Stimulated activated CD8-positive, alpha-beta memory T cell treated with anti-CD3 and anti-CD28 coated beads, Interleukin-4, amount 100 ng/mL, for 48 hours (primary cell): ENCODE measurements around the gene SCNN1G.
"Not testable (repeated sequence)": the region's sequence is repeated elsewhere in the genome, so short reads cannot be mapped to it uniquely, and the experiment has no call there.

Source experiments
- DNase-seq: peaks from one replicate; pipeline ENCODE4 v3.0.0-alpha.2; 2020

The SCNN1G gene

GRCh38 chr16:23182679-23183542 is at the start of gene SCNN1G:
SCNN1G (plus strand) TSS chr16:23182745; CDS start chr16:23186272, 3,527 bp downstream.
- DNase-seq, result peak; percentile 23

GRCh38 chr16:23132775-23133463 is 49.6 kb upstream of the SCNN1G start:
- DNase-seq, result no peak

GRCh38 chr16:23134274-23134673 is 48.3 kb upstream of the SCNN1G start:
- DNase-seq, result no peak

- DNase-seq, result no peak
Measured at GRCh38 chr16:23137256-23137655, 45.3 kb upstream of the SCNN1G start.

GRCh38 chr16:23137818-23138217 is 44.7 kb upstream of the SCNN1G start:
- no peak for DNase-seq

- no peak for DNase-seq
Measured at GRCh38 chr16:23140107-23140506, 42.4 kb upstream of the SCNN1G start.

- DNase-seq, result no peak
Measured at GRCh38 chr16:23141033-23141432, 41.5 kb upstream of the SCNN1G start.

GRCh38 chr16:23141500-23141899 is 41.0 kb upstream of the SCNN1G start:
- DNase-seq, result no peak

- DNase-seq, result no peak
Measured at GRCh38 chr16:23141959-23142740, 40.4 kb upstream of the SCNN1G start.

GRCh38 chr16:23143391-23143790 is 39.2 kb upstream of the SCNN1G start:
- no peak for DNase-seq

GRCh38 chr16:23144393-23144792 is 38.2 kb upstream of the SCNN1G start:
- not testable (repeated sequence) for DNase-seq

GRCh38 chr16:23145186-23145585 is 37.4 kb upstream of the SCNN1G start:
- DNase-seq, result no peak

- no peak for DNase-seq
Measured at GRCh38 chr16:23145608-23146007, 36.9 kb upstream of the SCNN1G start.

GRCh38 chr16:23146877-23147601 is 35.5 kb upstream of the SCNN1G start:
- DNase-seq, result no peak

- no peak for DNase-seq
Measured at GRCh38 chr16:23147666-23148065, 34.9 kb upstream of the SCNN1G start.

GRCh38 chr16:23148166-23148512 is 34.4 kb upstream of the SCNN1G start:
- DNase-seq, result no peak

- peak; percentile 52 for DNase-seq
Measured at GRCh38 chr16:23148513-23149266, 33.9 kb upstream of the SCNN1G start.

- peak; percentile 92 for DNase-seq
Measured at GRCh38 chr16:23149267-23149992, 33.1 kb upstream of the SCNN1G start, which contains the start of gene USP31. USP31 (minus strand) TSS chr16:23149452; CDS start chr16:23149270, 182 bp downstream.

GRCh38 chr16:23149993-23150364 is 32.6 kb upstream of the SCNN1G start:
- no peak for DNase-seq

GRCh38 chr16:23152386-23153178 is 30.0 kb upstream of the SCNN1G start:
- DNase-seq, result no peak
